ENCODE data around the gene CREB3L1.

Gene CREB3L1

GRCh38 chr11:46242041-46242951, 35.2 kb upstream of the CREB3L1 start:
- peak overlapping the region; percentile 41 for H3K4me3 ChIP-seq (ENCODE audit: control insufficient read depth, low read depth, low read length)
- no peak for DNase-seq (ENCODE audit: low read depth)
- TF ChIP-seq CTCF (IDR thresholded peaks at IDR 0.05; ENCODE audit: control insufficient read depth, insufficient read depth, low read depth, low read length, missing control alignments) = no peak

- DNase-seq (ENCODE audit: low read depth) = peak; percentile 92
- TF ChIP-seq CTCF (IDR thresholded peaks at IDR 0.05; ENCODE audit: control insufficient read depth, insufficient read depth, low read depth, low read length, missing control alignments) = no peak
- peak overlapping the region; percentile 41 for H3K4me3 ChIP-seq (ENCODE audit: control insufficient read depth, low read depth, low read length)
Observed at GRCh38 chr11:46242952-46243795, 34.3 kb upstream of the CREB3L1 start.

- peak overlapping the region; percentile 40 for H3K4me3 ChIP-seq (ENCODE audit: control insufficient read depth, low read depth, low read length)
Observed at GRCh38 chr11:46243796-46244109, 33.7 kb upstream of the CREB3L1 start.

GRCh38 chr11:46246521-46246920, 30.9 kb upstream of the CREB3L1 start:
- no peak for TF ChIP-seq CTCF (IDR thresholded peaks at IDR 0.05; ENCODE audit: control insufficient read depth, insufficient read depth, low read depth, low read length, missing control alignments)
- peak; percentile 37 for DNase-seq (ENCODE audit: low read depth)
- no peak overlapping the region for H3K4me3 ChIP-seq (ENCODE audit: control insufficient read depth, low read depth, low read length)

More at GRCh38 chr11:46243796-46244109, 33.7 kb upstream of the CREB3L1 start:
- no peak for DNase-seq (ENCODE audit: low read depth)
- TF ChIP-seq CTCF (IDR thresholded peaks at IDR 0.05; ENCODE audit: control insufficient read depth, insufficient read depth, low read depth, low read length, missing control alignments) = no peak

- no peak for TF ChIP-seq CTCF (IDR thresholded peaks at IDR 0.05; ENCODE audit: control insufficient read depth, insufficient read depth, low read depth, low read length, missing control alignments)
- H3K4me3 ChIP-seq (ENCODE audit: control insufficient read depth, low read depth, low read length) = no peak overlapping the region
- no peak for DNase-seq (ENCODE audit: low read depth)
Observed at GRCh38 chr11:46247090-46247489, 30.4 kb upstream of the CREB3L1 start.

- TF ChIP-seq CTCF (IDR thresholded peaks at IDR 0.05; ENCODE audit: control insufficient read depth, insufficient read depth, low read depth, low read length, missing control alignments) = no peak
- H3K4me3 ChIP-seq (ENCODE audit: control insufficient read depth, low read depth, low read length) = no peak overlapping the region
- no peak for DNase-seq (ENCODE audit: low read depth)
Observed at GRCh38 chr11:46247659-46248058, 29.8 kb upstream of the CREB3L1 start.
